GM19023 (cell line): ENCODE results near the gene ADARB1.
"Not testable (repeated sequence)": the region's sequence is repeated elsewhere in the genome, so short reads cannot be mapped to it uniquely, and the experiment has no call there.

ENCODE experiments used
- ATAC-seq: cut with Tn5 transposase; IDR thresholded peaks from one replicate; pipeline ENCODE4 v1.9.1; 2021; ENCODE audit warnings: mild to moderate bottlenecking, moderate library complexity; ENCODE audit not compliant: unreplicated experiment

The ADARB1 gene

GRCh38 chr21:45132841-45133573 lies 58.6 kb downstream of the ADARB1 start:
- ATAC-seq = no peak

GRCh38 chr21:45133574-45134278 lies 59.3 kb downstream of the ADARB1 start:
- not testable (repeated sequence) for ATAC-seq

GRCh38 chr21:45134279-45135076 lies 60.1 kb downstream of the ADARB1 start:
- ATAC-seq = no peak

- ATAC-seq = no peak
Measured at GRCh38 chr21:45135122-45135521, 60.7 kb downstream of the ADARB1 start.

- no peak for ATAC-seq
Measured at GRCh38 chr21:45135868-45136267, 61.5 kb downstream of the ADARB1 start.

GRCh38 chr21:45136500-45136899 lies 62.1 kb downstream of the ADARB1 start:
- ATAC-seq = no peak

GRCh38 chr21:45136927-45137611 lies 62.7 kb downstream of the ADARB1 start:
- no peak for ATAC-seq

- no peak for ATAC-seq
Measured at GRCh38 chr21:45137612-45137937, 63.2 kb downstream of the ADARB1 start.

GRCh38 chr21:45138199-45139002 lies 64.0 kb downstream of the ADARB1 start:
- ATAC-seq = no peak

GRCh38 chr21:45139003-45139360 lies 64.6 kb downstream of the ADARB1 start:
- ATAC-seq = not testable (repeated sequence)

GRCh38 chr21:45139473-45139872 lies 65.1 kb downstream of the ADARB1 start:
- no peak for ATAC-seq

GRCh38 chr21:45140346-45140940 lies 66.1 kb downstream of the ADARB1 start:
- ATAC-seq = peak; percentile 66

GRCh38 chr21:45140944-45141343 lies 66.6 kb downstream of the ADARB1 start:
- not testable (repeated sequence) for ATAC-seq

- ATAC-seq = no peak
Measured at GRCh38 chr21:45141507-45141906, 67.1 kb downstream of the ADARB1 start.

- ATAC-seq = no peak
Measured at GRCh38 chr21:45142469-45143308, 68.3 kb downstream of the ADARB1 start.

GRCh38 chr21:45143855-45144254 lies 69.5 kb downstream of the ADARB1 start:
- ATAC-seq = no peak

GRCh38 chr21:45145146-45145545 lies 70.8 kb downstream of the ADARB1 start:
- ATAC-seq = no peak

GRCh38 chr21:45145846-45146245 lies 71.5 kb downstream of the ADARB1 start:
- not testable (repeated sequence) for ATAC-seq

GRCh38 chr21:45146306-45146705 lies 71.9 kb downstream of the ADARB1 start:
- ATAC-seq = no peak
